ENCODE measurements around the gene IKBKG.
"Not testable (repeated sequence)": the region's sequence is repeated elsewhere in the genome, so short reads cannot be mapped to it uniquely, and the experiment has no call there.

The IKBKG gene
- 14.8 to 17.8 reads per million in 2 donors for total RNA-seq

- peak; percentile 79 for DNase-seq
Observed at GRCh38 chrX:154547245-154548027, at the start of gene IKBKG. TSS of gene IKBKG (plus strand) at chrX:154547620. CDS start at chrX:154552003, 4,383 bp downstream.

GRCh38 chrX:154501423-154501822 is 46.0 kb upstream of the IKBKG start:
- DNase-seq: not testable (repeated sequence)

- DNase-seq: no peak
Observed at GRCh38 chrX:154502098-154502497, 45.3 kb upstream of the IKBKG start.

- no peak for DNase-seq
Observed at GRCh38 chrX:154502989-154503388, 44.4 kb upstream of the IKBKG start.

- DNase-seq: no peak
Observed at GRCh38 chrX:154505734-154506133, 41.7 kb upstream of the IKBKG start.

GRCh38 chrX:154506483-154507332 is 40.7 kb upstream of the IKBKG start:
- DNase-seq: no peak

GRCh38 chrX:154507673-154508383 is 39.6 kb upstream of the IKBKG start:
- no peak for DNase-seq

- no peak for DNase-seq
Observed at GRCh38 chrX:154508384-154508745, 39.1 kb upstream of the IKBKG start.

GRCh38 chrX:154509455-154509854 is 38.0 kb upstream of the IKBKG start:
- DNase-seq: no peak

- DNase-seq: no peak
Observed at GRCh38 chrX:154511761-154512160, 35.7 kb upstream of the IKBKG start.

GRCh38 chrX:154512879-154513553 is 34.4 kb upstream of the IKBKG start:
- no peak for DNase-seq

- no peak for DNase-seq
Observed at GRCh38 chrX:154513716-154514115, 33.7 kb upstream of the IKBKG start.

- no peak for DNase-seq
Observed at GRCh38 chrX:154515090-154515965, 32.1 kb upstream of the IKBKG start.

- DNase-seq: peak; percentile 88
Observed at GRCh38 chrX:154515966-154516655, 31.3 kb upstream of the IKBKG start, which contains the start of gene FAM3A. TSS of gene FAM3A (minus strand) at chrX:154516232. CDS start at chrX:154515772, 460 bp downstream.

- DNase-seq: no peak
Observed at GRCh38 chrX:154516656-154517100, 30.7 kb upstream of the IKBKG start.

- DNase-seq: no peak
Observed at GRCh38 chrX:154517101-154517781, 30.2 kb upstream of the IKBKG start.

GRCh38 chrX:154519389-154519788 is 28.0 kb upstream of the IKBKG start:
- DNase-seq: no peak

GRCh38 chrX:154525606-154526490 is 21.6 kb upstream of the IKBKG start:
- DNase-seq: no peak

All from activated gamma-delta T cell (primary cell).